ENCODE results near the gene CREB3L2.
"Not testable (repeated sequence)": the region's sequence is repeated elsewhere in the genome, so short reads cannot be mapped to it uniquely, and the experiment has no call there.

Gene CREB3L2

DNA sequence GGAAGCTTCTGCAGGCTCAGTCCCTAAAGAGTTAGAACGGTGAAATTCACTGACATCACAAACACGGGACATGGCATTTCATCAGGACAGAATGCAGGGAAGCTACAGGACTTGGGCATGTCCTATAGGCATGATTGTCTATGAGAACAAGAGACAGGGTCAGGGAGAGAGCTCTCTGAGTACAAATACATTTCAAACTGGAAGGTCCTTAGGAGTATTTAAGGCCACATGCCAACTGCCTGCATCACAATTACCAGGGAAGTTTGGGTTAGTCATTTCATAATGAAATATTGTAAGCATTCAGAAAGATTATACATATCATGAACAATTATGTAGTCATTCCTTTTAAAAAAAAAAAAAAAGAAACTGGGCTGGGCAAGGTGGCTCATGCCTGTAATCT, 71.3 kb downstream of the CREB3L2 start:
- no peak for DNase-seq

GRCh38 chr7:137928626-137929025, 73.3 kb downstream of the CREB3L2 start:
- no peak for DNase-seq

DNA sequence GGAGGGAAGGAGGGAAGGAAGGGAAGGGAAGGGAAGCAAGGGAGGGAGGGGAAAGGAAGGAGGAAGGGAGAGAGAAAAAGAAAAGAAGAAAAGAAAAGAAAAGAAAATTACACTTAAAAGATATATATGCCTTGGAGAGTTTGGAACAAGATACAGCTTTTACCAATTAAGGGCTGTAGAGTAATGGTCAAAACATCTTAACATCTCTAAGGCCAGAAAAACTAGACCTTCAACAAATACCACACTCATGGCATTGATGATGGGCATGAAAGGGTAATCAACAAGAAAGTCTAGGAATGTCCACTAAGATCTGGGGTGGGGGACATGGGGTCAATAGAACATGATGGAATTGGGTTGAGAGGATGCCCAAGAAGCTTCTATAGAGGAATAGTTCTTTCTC, 74.5 kb downstream of the CREB3L2 start:
- DNase-seq: no peak

GRCh38 chr7:137926206-137926605, 75.7 kb downstream of the CREB3L2 start:
- not testable (repeated sequence) for DNase-seq

- no peak for DNase-seq
Measured at GRCh38 chr7:137925754-137926153, 76.1 kb downstream of the CREB3L2 start.

- no peak for DNase-seq
Measured at GRCh38 chr7:137925091-137925490, 76.8 kb downstream of the CREB3L2 start.

- no peak for DNase-seq
Measured at GRCh38 chr7:137923380-137923779, 78.5 kb downstream of the CREB3L2 start.

DNA sequence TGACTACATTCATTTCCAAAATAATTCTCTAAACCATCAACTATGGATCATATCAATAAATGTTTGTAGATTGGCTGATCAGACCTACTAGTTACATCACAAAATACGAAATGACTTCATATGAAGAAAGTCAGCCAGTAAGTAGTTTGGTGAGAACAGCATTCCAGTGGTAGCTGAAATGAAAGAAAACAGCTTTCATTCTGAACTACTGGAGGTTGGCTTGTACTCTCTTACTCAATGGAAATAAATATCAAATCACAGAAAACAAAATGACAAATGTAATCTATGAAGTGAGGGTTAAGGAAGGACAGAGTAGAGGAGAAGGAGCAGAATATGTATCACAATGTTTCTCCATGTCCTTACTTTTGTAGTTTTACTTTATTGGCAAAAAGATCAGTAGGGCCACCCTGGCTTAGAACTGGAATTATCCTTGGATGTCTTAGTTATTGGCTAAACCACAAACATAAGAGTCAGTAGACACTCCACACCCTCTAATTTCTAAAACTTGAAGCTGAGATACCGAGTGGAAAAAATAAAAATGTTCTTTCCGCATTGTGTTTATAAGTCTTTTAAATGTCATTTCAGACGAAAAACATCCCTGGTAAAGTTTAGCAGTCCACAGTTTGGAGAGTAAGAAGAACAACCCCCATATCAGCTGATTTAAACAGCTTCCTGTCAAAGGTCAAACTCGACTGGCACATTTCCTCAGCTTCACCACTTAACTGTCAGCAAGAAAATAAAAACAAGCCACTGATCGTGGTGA, 81.1 kb downstream of the CREB3L2 start:
- DNase-seq: no peak

- DNase-seq: no peak
Measured at GRCh38 chr7:137919987-137920386, 81.9 kb downstream of the CREB3L2 start.

GRCh38 chr7:137916980-137917645, 84.8 kb downstream of the CREB3L2 start:
- DNase-seq: no peak

- DNase-seq: no peak
Measured at GRCh38 chr7:137916564-137916963, 85.3 kb downstream of the CREB3L2 start.

DNA sequence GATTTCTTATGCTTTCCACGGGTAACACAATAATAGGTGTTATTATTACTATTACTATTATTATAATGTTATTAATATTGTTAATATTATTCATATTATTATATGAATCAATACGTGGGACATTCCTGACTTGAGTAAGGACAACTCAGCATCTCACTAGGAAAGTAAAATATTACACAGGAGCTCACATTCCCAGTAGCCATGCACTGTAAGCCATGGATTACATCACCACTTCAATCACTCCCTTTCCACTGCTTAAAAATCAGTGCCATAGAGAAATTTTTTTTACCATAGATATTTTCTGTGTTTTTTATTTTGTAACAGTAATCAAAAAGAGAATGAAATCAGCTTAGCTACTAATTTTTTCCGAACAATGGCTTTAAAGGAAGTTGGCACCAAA, 86.6 kb downstream of the CREB3L2 start:
- no peak for DNase-seq

DNA sequence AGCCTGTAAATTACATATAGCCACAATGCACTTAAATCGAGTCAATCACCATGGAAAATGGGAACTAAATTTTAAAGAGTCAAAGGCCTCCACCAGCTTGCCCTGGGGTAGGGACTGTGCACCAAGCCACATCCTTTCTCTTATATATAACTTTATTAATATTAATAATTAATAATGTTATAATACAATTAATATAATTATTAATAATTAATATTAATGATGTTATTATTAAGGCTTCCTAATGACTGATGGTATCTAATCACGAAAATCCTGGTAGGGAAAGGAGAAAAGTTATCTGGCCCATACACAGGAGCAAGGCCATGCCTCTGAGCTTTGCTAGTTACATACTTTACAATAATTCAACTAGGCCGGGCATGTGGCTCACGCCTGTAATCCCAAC, 87.9 kb downstream of the CREB3L2 start:
- DNase-seq: no peak

DNA sequence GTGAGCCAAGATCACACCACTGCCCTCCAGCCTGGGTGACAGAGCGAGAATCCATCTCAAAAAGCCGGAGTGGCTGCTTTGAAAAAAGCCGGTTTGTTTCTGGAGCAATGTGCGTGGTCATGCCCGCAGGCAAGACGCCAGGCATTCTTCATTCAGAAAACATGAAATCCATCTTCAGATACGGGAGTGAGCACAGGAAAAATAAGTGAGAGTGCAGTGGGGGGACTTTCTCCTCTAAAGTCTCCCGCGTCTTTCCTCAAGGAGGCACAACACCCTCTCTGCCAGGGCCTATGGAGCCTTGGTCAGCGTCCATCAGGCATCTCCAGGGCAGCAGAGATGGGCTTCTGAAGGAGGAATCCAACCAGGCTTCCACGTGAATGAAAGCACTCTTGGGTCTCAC, 92.8 kb downstream of the CREB3L2 start:
- no peak for DNase-seq

- no peak for DNase-seq
Measured at GRCh38 chr7:137908106-137908505, 93.8 kb downstream of the CREB3L2 start.

DNA sequence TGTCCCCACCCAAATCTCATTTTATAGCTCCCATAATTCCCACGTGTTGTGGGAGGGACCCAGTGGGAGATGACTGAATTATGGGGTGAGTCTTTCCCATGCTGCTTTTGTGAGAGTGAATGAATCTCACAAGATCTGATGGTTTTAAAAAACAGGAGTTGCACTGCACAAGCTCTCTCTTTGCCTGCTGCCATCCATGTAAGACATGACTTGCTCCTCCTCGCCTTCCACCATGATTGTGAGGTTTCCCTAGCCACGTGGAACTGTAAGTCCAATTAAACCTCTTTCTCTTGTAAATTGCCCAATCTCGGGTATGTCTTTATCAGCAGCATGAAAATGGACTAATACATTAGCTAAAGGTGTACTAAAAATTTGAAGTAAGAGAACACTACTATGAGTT, 95.2 kb downstream of the CREB3L2 start:
- not testable (repeated sequence) for DNase-seq

DNA sequence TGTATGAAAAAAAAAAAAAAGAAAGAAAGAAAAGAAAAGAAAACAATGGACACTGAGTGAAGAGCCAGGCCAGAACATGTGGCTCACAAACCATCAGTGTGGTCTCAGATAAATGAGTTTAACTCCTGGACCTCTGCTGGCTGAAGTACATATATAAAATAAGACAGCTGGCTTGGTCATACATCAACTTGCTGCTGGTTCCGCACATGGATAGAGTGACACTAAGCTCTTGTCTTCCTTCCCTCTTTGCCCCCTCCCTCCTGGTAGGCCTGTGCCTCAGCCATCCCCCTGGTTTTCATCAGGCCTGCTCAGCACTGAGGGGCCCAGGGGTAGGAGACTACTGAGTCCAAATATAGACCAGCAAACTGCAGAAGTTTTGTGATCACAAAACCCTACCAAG, 97.1 kb downstream of the CREB3L2 start:
- DNase-seq: no peak

GRCh38 chr7:137903382-137904169, 98.3 kb downstream of the CREB3L2 start:
- DNase-seq: peak; percentile 62

DNA sequence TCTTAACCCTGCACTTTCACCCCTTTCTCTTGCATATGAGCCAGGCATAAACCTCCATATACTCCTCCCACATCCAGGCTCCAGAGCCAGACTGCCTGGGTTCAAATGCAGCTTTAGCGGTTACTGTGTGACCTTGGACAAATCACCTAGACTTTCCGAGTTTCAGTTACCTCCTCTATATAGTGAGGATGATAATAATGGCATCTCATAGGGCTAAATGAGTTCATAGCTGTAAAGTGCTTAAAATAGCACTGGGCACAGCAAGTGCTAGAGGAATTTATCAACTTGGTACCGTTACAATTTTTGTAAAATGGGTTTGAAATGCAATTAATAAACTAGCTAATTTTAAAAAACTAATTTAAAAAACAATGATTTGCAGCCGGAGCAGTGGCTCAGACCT, 101.7 kb downstream of the CREB3L2 start:
- DNase-seq: no peak

DNA sequence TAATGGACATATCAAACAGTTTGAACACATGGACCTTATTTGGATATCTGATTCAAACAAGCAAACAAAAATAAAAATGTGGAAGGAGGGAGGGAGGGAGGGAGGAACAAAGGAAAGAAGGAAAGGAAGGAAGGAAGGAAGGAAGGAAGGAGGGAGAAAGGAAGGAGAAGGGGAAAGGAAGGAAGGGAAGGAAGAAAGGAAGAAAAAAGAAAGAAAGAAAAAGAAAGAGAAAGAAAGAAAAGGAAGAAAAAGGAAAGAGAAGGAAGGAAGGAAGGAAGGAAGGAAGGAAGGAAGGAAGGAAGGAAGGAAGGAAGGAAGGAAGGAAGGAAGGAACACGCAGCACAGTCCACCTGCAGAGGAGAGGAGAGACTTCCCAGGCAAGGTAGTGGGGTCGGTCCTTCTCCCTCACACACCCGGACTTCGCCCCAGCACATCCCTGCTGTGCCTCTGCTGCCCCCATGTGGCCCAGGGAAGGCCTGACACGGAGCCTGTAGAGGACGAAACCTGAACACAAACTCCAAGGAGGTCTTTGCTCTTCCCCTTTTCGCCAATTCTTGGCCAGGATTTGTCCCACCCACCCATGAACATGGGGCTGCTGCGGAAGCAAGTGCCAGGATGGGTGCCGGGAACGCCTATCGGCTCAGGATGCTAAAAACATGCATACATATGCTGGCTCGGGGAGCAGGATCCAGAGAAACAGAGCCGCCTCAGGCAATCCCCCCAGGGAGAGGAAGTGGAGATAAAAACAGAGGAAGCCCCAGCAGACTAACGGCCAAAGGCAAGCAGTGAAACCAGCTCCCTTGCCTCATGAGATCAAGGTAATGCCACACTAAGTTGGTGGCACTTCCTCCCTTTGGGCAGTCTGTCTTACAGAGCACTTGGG, 102.8 kb downstream of the CREB3L2 start:
- peak; percentile 50 for DNase-seq

DNA sequence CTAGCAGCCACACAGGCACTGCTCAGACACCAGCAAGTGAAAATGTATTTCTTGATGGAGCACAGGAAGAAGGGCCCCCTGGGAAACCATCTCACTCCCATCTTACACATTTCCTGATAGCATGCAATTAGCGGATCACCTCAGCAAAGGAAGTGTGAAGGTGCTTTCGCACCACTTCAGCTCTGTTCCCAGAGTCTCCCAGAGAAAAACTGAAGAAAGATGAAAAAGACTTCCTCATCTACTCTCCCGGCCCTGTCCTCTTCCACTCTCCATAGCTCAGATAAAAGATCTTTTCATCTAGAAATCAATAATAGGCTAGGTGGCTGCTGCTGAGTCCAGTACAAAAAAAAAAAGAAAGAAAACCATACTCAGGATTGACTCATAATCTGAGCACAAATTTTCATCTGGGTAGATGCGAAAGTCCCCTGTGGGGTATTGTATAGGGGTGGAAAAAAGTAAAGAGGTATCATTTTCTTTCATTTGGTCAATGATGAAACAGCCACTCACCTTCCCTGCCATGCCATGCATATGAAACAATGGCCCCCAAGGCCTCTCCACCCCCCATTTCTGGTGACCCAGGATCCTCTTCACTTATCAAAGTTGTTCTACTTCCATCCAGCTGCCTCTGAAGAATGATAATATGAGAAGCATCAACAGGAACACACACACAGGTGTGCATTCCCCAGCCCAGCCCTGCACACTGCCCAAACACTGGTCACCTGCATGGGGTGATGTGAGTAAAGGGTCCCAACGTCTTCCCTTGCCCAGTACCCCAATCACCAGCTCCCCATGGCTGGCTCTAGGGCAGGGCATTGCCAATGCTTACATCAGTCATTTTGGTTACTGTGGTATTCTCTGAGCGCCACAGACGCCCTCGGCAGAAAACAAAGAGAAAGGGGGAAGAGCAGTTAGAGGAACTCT, 106.3 kb downstream of the CREB3L2 start:
- no peak for DNase-seq
